ENCODE results near the gene WASHC3.

DNA sequence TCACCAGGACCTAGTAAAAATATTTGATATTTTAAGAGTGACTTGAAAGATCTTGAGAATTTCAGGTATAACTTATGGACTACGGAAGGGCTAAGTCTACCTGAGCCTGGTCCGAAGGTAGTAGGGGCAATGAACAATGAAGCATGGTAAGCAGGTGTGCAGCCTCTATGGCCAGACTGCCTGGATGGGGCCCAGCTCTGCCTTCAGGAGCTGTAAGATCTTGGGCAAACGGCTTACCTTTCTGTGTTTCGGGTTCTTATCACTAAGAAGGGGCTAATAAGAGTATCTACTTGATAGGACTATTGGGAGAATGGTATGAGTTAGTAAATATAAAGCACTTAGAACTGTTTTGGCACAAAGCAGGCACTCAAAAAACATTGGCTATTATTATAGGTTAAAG is 19.1 kb upstream of the WASHC3 start:
- TF ChIP-seq, protein P1, sequence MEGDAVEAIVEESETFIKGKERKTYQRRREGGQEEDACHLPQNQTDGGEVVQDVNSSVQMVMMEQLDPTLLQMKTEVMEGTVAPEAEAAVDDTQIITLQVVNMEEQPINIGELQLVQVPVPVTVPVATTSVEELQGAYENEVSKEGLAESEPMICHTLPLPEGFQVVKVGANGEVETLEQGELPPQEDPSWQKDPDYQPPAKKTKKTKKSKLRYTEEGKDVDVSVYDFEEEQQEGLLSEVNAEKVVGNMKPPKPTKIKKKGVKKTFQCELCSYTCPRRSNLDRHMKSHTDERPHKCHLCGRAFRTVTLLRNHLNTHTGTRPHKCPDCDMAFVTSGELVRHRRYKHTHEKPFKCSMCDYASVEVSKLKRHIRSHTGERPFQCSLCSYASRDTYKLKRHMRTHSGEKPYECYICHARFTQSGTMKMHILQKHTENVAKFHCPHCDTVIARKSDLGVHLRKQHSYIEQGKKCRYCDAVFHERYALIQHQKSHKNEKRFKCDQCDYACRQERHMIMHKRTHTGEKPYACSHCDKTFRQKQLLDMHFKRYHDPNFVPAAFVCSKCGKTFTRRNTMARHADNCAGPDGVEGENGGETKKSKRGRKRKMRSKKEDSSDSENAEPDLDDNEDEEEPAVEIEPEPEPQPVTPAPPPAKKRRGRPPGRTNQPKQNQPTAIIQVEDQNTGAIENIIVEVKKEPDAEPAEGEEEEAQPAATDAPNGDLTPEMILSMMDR (IDR thresholded peaks at IDR 0.05) = no peak
- no peak for TF ChIP-seq POLR2A (IDR thresholded peaks at IDR 0.05)

Measured in heart left ventricle (tissue), 13 donors.